SHP77 treated with DMSO at 0.1 percent for 48 hours (cell line): ENCODE results near the gene TEAD2.
"Not testable (repeated sequence)": the region's sequence is repeated elsewhere in the genome, so short reads cannot be mapped to it uniquely, and the experiment has no call there.

Experiments used
- DNase-seq: peaks from one replicate; lab custom pipeline; 2025; lab: John Stamatoyannopoulos, UW

TEAD2 gene

GRCh38 chr19:49331616-49332055, 30.6 kb downstream of the TEAD2 start:
- no peak for DNase-seq

GRCh38 chr19:49331187-49331586, 31.0 kb downstream of the TEAD2 start:
- DNase-seq: not testable (repeated sequence)

GRCh38 chr19:49328741-49329140, 33.5 kb downstream of the TEAD2 start:
- DNase-seq: no peak

GRCh38 chr19:49327878-49328544, 34.2 kb downstream of the TEAD2 start:
- DNase-seq: no peak

- DNase-seq: no peak
These were observed 36.0 kb downstream of the TEAD2 start for GRCh38 chr19:49326165-49326704.

- not testable (repeated sequence) for DNase-seq
These were observed 36.5 kb downstream of the TEAD2 start for GRCh38 chr19:49325756-49326155.

- DNase-seq: no peak
These were observed 37.2 kb downstream of the TEAD2 start, which contains the start of gene SLC6A16 for GRCh38 chr19:49324801-49325576. TSS of gene SLC6A16 (minus strand) at chr19:49325191. CDS start at chr19:49311347, 13,844 bp downstream.

- DNase-seq: no peak
These were observed 43.9 kb downstream of the TEAD2 start for GRCh38 chr19:49318296-49318695.

- DNase-seq: no peak
These were observed 45.9 kb downstream of the TEAD2 start for GRCh38 chr19:49316284-49316683.

- DNase-seq: no peak
These were observed 47.1 kb downstream of the TEAD2 start for GRCh38 chr19:49315111-49315510.

GRCh38 chr19:49309087-49309486, 53.1 kb downstream of the TEAD2 start:
- DNase-seq: no peak

GRCh38 chr19:49306734-49307133, 55.5 kb downstream of the TEAD2 start:
- DNase-seq: not testable (repeated sequence)

- DNase-seq: no peak
These were observed 60.4 kb downstream of the TEAD2 start for GRCh38 chr19:49301866-49302252.

- DNase-seq: peak; percentile 22
These were observed 60.9 kb downstream of the TEAD2 start for GRCh38 chr19:49301165-49301865.

GRCh38 chr19:49298653-49299052, 63.6 kb downstream of the TEAD2 start:
- not testable (repeated sequence) for DNase-seq

GRCh38 chr19:49297403-49297802, 64.8 kb downstream of the TEAD2 start:
- DNase-seq: no peak

GRCh38 chr19:49295208-49295880, 66.9 kb downstream of the TEAD2 start:
- DNase-seq: no peak

GRCh38 chr19:49294401-49294800, 67.8 kb downstream of the TEAD2 start:
- DNase-seq: no peak
